Spleen (tissue), 7 donors: ENCODE measurements around the gene ALS2.

ENCODE experiments used
- CTCF ChIP-seq, 11 experiments: fragments of 200-600 bp in 7 of 11; fragments of 450-650 bp in 4 of 11; sonication (generic) in 4 of 11; IDR thresholded peaks in 8 of 11; conservative IDR thresholded peaks in 3 of 11; 1 replicate in 7 of 11; 2 replicates in 4 of 11; pipeline versions ENCODE4 v1.4.0 to v1.8.0; 2016 to 2021; ENCODE audit warnings: antibody characterized with exemption in 11 of 11, inconsistent platforms in 4 of 11, mild to moderate bottlenecking in 1 of 11
- POLR2A ChIP-seq, 3 donors: fragments of 450-650 bp; IDR thresholded peaks; one replicate each; pipeline ENCODE4 v1.5.1; 2017; ENCODE audit warnings: antibody characterized with exemption in 3 of 3, mild to moderate bottlenecking in 1 of 3
- POLR2AphosphoS5 ChIP-seq, 3 donors: sonication (generic); formaldehyde crosslinking; IDR thresholded peaks; one replicate each; pipeline ENCODE4 v1.5.1; 2017; ENCODE audit warnings: antibody characterized with exemption in 3 of 3
- donor health status: DM: no; HTN: no; CAD: no; lungs with moderate emphysema.
- donor health status: DM: no; HTN: no; CAD: no.
- donor health status: DM: no; HTN: no; CAD: no.

DNA sequence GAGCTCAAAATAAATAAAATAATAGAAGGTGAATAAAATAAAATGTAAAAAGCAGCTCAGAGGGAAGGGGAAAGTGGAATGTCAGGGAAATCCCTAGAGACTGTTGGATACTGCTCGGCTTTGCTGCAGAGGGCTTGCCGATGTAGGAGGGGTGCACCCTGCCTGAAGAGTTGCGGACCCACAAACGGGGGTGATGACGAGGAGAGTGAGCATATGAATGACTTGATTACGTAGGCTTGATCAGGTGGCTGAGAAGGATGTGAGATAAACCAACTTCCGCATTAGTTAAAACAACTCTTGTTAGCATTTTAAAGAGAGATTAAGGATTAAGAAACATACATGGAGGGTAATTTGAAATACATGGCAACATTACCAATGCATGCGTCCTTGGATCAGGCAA is 116.4 kb downstream of the ALS2 start:
- TF ChIP-seq CTCF (IDR thresholded peaks at IDR 0.05 in 8 of 11, conservative IDR thresholded peaks at IDR 0.05 in 3 of 11) (no peak), POLR2A (IDR thresholded peaks at IDR 0.05) (no peak), POLR2AphosphoS5 (IDR thresholded peaks at IDR 0.05) (no peak)
